ENCODE results near the gene WDR27. TPM values are rescaled to one million over a fixed set of nuclear protein-coding genes. Genes with fewer than 3 reads are reported as not detected.
A peak's percentile ranks its signal among the peaks of the same experiment; 100 is the strongest.
"Not testable (repeated sequence)": the region's sequence is repeated elsewhere in the genome, so short reads cannot be mapped to it uniquely, and the experiment has no call there.

WDR27 gene
- total RNA-seq, 1 donor from 2014 or later, result 24.5 TPM

GRCh38 chr6:169714178-169714577 is 12.3 kb upstream of the WDR27 start:
- Histone ChIP-seq H3K36me3 (ENCODE audit: control insufficient read depth in 3 of 3, insufficient read depth in 3 of 3, low read length in 3 of 3) (peaks cover 23 to 50% (median 43%) of the 10 kb centered on the region in 3 donors), H3K4me1 (ENCODE audit: control insufficient read depth in 3 of 3, insufficient read depth in 3 of 3, low read length in 3 of 3) (no peaks in the 10 kb centered on the region), H3K9ac (ENCODE audit: low read depth in 1 of 3, low read length in 3 of 3) (no peak overlapping the region), H3K27me3 (ENCODE audit: control insufficient read depth in 3 of 3, insufficient read depth in 3 of 3, low read length in 3 of 3) (no peaks in the 10 kb centered on the region), H3K27ac (ENCODE audit: low read depth, low read length) (no peak overlapping the region), H3K9me3 (ENCODE audit: control insufficient read depth in 3 of 3, low read length in 3 of 3) (no peaks in the 10 kb centered on the region), H3K4me3 (ENCODE audit: low read length in 3 of 3) (no peak overlapping the region)

- peaks cover 17 to 48% (median 41%) of the 10 kb centered on the region in 3 donors for H3K36me3 ChIP-seq (ENCODE audit: control insufficient read depth in 3 of 3, insufficient read depth in 3 of 3, low read length in 3 of 3)
- no peak overlapping the region for H3K27ac ChIP-seq (ENCODE audit: low read depth, low read length)
- no peaks in the 10 kb centered on the region for H3K9me3 ChIP-seq (ENCODE audit: control insufficient read depth in 3 of 3, low read length in 3 of 3)
- H3K4me1 ChIP-seq (ENCODE audit: control insufficient read depth in 3 of 3, insufficient read depth in 3 of 3, low read length in 3 of 3), result peaks cover under 1 to 3% (median 1%) of the 10 kb centered on the region in 3 donors
- H3K27me3 ChIP-seq (ENCODE audit: control insufficient read depth in 3 of 3, insufficient read depth in 3 of 3, low read length in 3 of 3), result no peaks in the 10 kb centered on the region
- no peak overlapping the region for H3K9ac ChIP-seq (ENCODE audit: low read depth in 1 of 3, low read length in 3 of 3)
- H3K4me3 ChIP-seq (ENCODE audit: low read length in 3 of 3), result no peak overlapping the region
Measured at GRCh38 chr6:169710009-169710408, 8.2 kb upstream of the WDR27 start.

- peaks cover 4 to 6% (median 4%) of the 10 kb centered on the region in 3 donors for H3K4me1 ChIP-seq (ENCODE audit: control insufficient read depth in 3 of 3, insufficient read depth in 3 of 3, low read length in 3 of 3)
- no peaks in the 10 kb centered on the region for H3K27me3 ChIP-seq (ENCODE audit: control insufficient read depth in 3 of 3, insufficient read depth in 3 of 3, low read length in 3 of 3)
- no peaks in the 10 kb centered on the region for H3K9me3 ChIP-seq (ENCODE audit: control insufficient read depth in 3 of 3, low read length in 3 of 3)
- H3K4me3 ChIP-seq (ENCODE audit: low read length in 3 of 3), result no peak overlapping the region
- H3K27ac ChIP-seq (ENCODE audit: low read depth, low read length), result no peak overlapping the region
- H3K9ac ChIP-seq (ENCODE audit: low read depth in 1 of 3, low read length in 3 of 3), result no peak overlapping the region
- peaks cover 16 to 40% (median 37%) of the 10 kb centered on the region in 3 donors for H3K36me3 ChIP-seq (ENCODE audit: control insufficient read depth in 3 of 3, insufficient read depth in 3 of 3, low read length in 3 of 3)
Measured at GRCh38 chr6:169709293-169709692, 7.5 kb upstream of the WDR27 start.

- Histone ChIP-seq H3K9me3 (ENCODE audit: control insufficient read depth in 3 of 3, low read length in 3 of 3) (no peaks in the 10 kb centered on the region), H3K36me3 (ENCODE audit: control insufficient read depth in 3 of 3, insufficient read depth in 3 of 3, low read length in 3 of 3) (peaks cover 10 to 35% (median 32%) of the 10 kb centered on the region in 3 donors), H3K27ac (ENCODE audit: low read depth, low read length) (no peak overlapping the region), H3K4me1 (ENCODE audit: control insufficient read depth in 3 of 3, insufficient read depth in 3 of 3, low read length in 3 of 3) (peaks cover 13 to 17% (median 17%) of the 10 kb centered on the region in 3 donors), H3K9ac (ENCODE audit: low read depth in 1 of 3, low read length in 3 of 3) (no peak overlapping the region), H3K27me3 (ENCODE audit: control insufficient read depth in 3 of 3, insufficient read depth in 3 of 3, low read length in 3 of 3) (no peaks in the 10 kb centered on the region), H3K4me3 (ENCODE audit: low read length in 3 of 3) (no peak overlapping the region)
Measured at GRCh38 chr6:169707772-169708171, 5.9 kb upstream of the WDR27 start.

- Histone ChIP-seq H3K4me3 (ENCODE audit: low read length in 3 of 3) (peak overlapping the region; percentile 90 to 98 (median 97)), H3K36me3 (ENCODE audit: control insufficient read depth in 3 of 3, insufficient read depth in 3 of 3, low read length in 3 of 3) (peaks cover 2 to 14% (median 13%) of the 10 kb centered on the region in 3 donors), H3K27ac (ENCODE audit: low read depth, low read length) (peak overlapping the region; percentile 95), H3K9ac (ENCODE audit: low read depth in 1 of 3, low read length in 3 of 3) (peak overlapping the region; percentile 91 to 96 (median 93)), H3K4me1 (ENCODE audit: control insufficient read depth in 3 of 3, insufficient read depth in 3 of 3, low read length in 3 of 3) (peaks cover 30 to 51% (median 32%) of the 10 kb centered on the region in 3 donors), H3K9me3 (ENCODE audit: control insufficient read depth in 3 of 3, low read length in 3 of 3) (no peaks in the 10 kb centered on the region), H3K27me3 (ENCODE audit: control insufficient read depth in 3 of 3, insufficient read depth in 3 of 3, low read length in 3 of 3) (no peaks in the 10 kb centered on the region)
Measured at GRCh38 chr6:169702840-169703246, 1.0 kb upstream of the WDR27 start.

- Histone ChIP-seq H3K9me3 (ENCODE audit: control insufficient read depth in 3 of 3, low read length in 3 of 3) (no peaks in the 10 kb centered on the region), H3K4me1 (ENCODE audit: control insufficient read depth in 3 of 3, insufficient read depth in 3 of 3, low read length in 3 of 3) (peaks cover 30 to 52% (median 32%) of the 10 kb centered on the region in 3 donors), H3K4me3 (ENCODE audit: low read length in 3 of 3) (peak overlapping the region; percentile 90 to 98 (median 97)), H3K36me3 (ENCODE audit: control insufficient read depth in 3 of 3, insufficient read depth in 3 of 3, low read length in 3 of 3) (peaks cover 2 to 11% (median 8%) of the 10 kb centered on the region in 3 donors), H3K9ac (ENCODE audit: low read depth in 1 of 3, low read length in 3 of 3) (peak overlapping the region; percentile 91 to 96 (median 93)), H3K27me3 (ENCODE audit: control insufficient read depth in 3 of 3, insufficient read depth in 3 of 3, low read length in 3 of 3) (no peaks in the 10 kb centered on the region), H3K27ac (ENCODE audit: low read depth, low read length) (peak overlapping the region; percentile 95)
Measured at GRCh38 chr6:169701311-169701953, 397 bp downstream of the WDR27 start.

GRCh38 chr6:169700296-169700695 is 1.5 kb downstream of the WDR27 start:
- H3K9ac ChIP-seq (ENCODE audit: low read depth in 1 of 3, low read length in 3 of 3), result no peak overlapping the region
- peaks cover 2 to 11% (median 8%) of the 10 kb centered on the region in 3 donors for H3K36me3 ChIP-seq (ENCODE audit: control insufficient read depth in 3 of 3, insufficient read depth in 3 of 3, low read length in 3 of 3)
- H3K4me3 ChIP-seq (ENCODE audit: low read length in 3 of 3), result no peak overlapping the region
- H3K9me3 ChIP-seq (ENCODE audit: control insufficient read depth in 3 of 3, low read length in 3 of 3), result no peaks in the 10 kb centered on the region
- no peak overlapping the region for H3K27ac ChIP-seq (ENCODE audit: low read depth, low read length)
- H3K4me1 ChIP-seq (ENCODE audit: control insufficient read depth in 3 of 3, insufficient read depth in 3 of 3, low read length in 3 of 3), result peaks cover 30 to 52% (median 32%) of the 10 kb centered on the region in 3 donors
- no peaks in the 10 kb centered on the region for H3K27me3 ChIP-seq (ENCODE audit: control insufficient read depth in 3 of 3, insufficient read depth in 3 of 3, low read length in 3 of 3)

- H3K27me3 ChIP-seq (ENCODE audit: control insufficient read depth in 3 of 3, insufficient read depth in 3 of 3, low read length in 3 of 3); H3K27ac ChIP-seq (ENCODE audit: low read depth, low read length); H3K4me3 ChIP-seq (ENCODE audit: low read length in 3 of 3); H3K9ac ChIP-seq (ENCODE audit: low read depth in 1 of 3, low read length in 3 of 3); H3K9me3 ChIP-seq (ENCODE audit: control insufficient read depth in 3 of 3, low read length in 3 of 3); H3K36me3 ChIP-seq (ENCODE audit: control insufficient read depth in 3 of 3, insufficient read depth in 3 of 3, low read length in 3 of 3): not testable (repeated sequence)
- H3K4me1 ChIP-seq (ENCODE audit: control insufficient read depth in 3 of 3, insufficient read depth in 3 of 3, low read length in 3 of 3), result peaks cover 13 to 31% (median 15%) of the 10 kb centered on the region in 3 donors
Measured at GRCh38 chr6:169697115-169697514, 4.7 kb downstream of the WDR27 start.

- H3K27ac ChIP-seq (ENCODE audit: low read depth, low read length), result no peak overlapping the region
- H3K4me3 ChIP-seq (ENCODE audit: low read length in 3 of 3), result no peak overlapping the region
- no peak overlapping the region for H3K9ac ChIP-seq (ENCODE audit: low read depth in 1 of 3, low read length in 3 of 3)
- peaks cover 2 to 8% (median 3%) of the 10 kb centered on the region in 3 donors for H3K36me3 ChIP-seq (ENCODE audit: control insufficient read depth in 3 of 3, insufficient read depth in 3 of 3, low read length in 3 of 3)
- peaks cover 2 to 17% (median 6%) of the 10 kb centered on the region in 3 donors for H3K4me1 ChIP-seq (ENCODE audit: control insufficient read depth in 3 of 3, insufficient read depth in 3 of 3, low read length in 3 of 3)
- no peaks in the 10 kb centered on the region for H3K27me3 ChIP-seq (ENCODE audit: control insufficient read depth in 3 of 3, insufficient read depth in 3 of 3, low read length in 3 of 3)
- no peaks in the 10 kb centered on the region for H3K9me3 ChIP-seq (ENCODE audit: control insufficient read depth in 3 of 3, low read length in 3 of 3)
Measured at GRCh38 chr6:169695131-169695530, 6.7 kb downstream of the WDR27 start.

- H3K27ac ChIP-seq (ENCODE audit: low read depth, low read length), result no peak overlapping the region
- no peaks in the 10 kb centered on the region for H3K4me1 ChIP-seq (ENCODE audit: control insufficient read depth in 3 of 3, insufficient read depth in 3 of 3, low read length in 3 of 3)
- no peaks in the 10 kb centered on the region for H3K27me3 ChIP-seq (ENCODE audit: control insufficient read depth in 3 of 3, insufficient read depth in 3 of 3, low read length in 3 of 3)
- peaks cover 2 to 7% (median 3%) of the 10 kb centered on the region in 3 donors for H3K36me3 ChIP-seq (ENCODE audit: control insufficient read depth in 3 of 3, insufficient read depth in 3 of 3, low read length in 3 of 3)
- H3K4me3 ChIP-seq (ENCODE audit: low read length in 3 of 3), result no peak overlapping the region
- H3K9ac ChIP-seq (ENCODE audit: low read depth in 1 of 3, low read length in 3 of 3), result no peak overlapping the region
- no peaks in the 10 kb centered on the region for H3K9me3 ChIP-seq (ENCODE audit: control insufficient read depth in 3 of 3, low read length in 3 of 3)
Measured at GRCh38 chr6:169692516-169692915, 9.3 kb downstream of the WDR27 start.
